Motor neuron (in vitro differentiated cells): ENCODE results near the gene CFAP45. TPM values are rescaled to one million over a fixed set of nuclear protein-coding genes. Genes with fewer than 3 reads are reported as not detected.
A peak's percentile ranks its signal among the peaks of the same experiment; 100 is the strongest.

Experiments used
- ATAC-seq, 8 experiments: fragments of 200-7000 bp; cut with Tn5 transposase; replicated peaks in 6 of 8; 2 replicates each; pipeline ENCODE4 v1.8.0; 2021; ENCODE audit warnings: mild to moderate bottlenecking in 8 of 8, moderate library complexity in 8 of 8
- H3K27ac ChIP-seq, 2 donors: fragments of 250-450 bp; sonication (Bioruptor Pico); 2 replicates each; pipeline ENCODE4 v1.9.0; 2021; ENCODE audit warnings: antibody characterized with exemption in 2 of 2, mild to moderate bottlenecking in 2 of 2, moderate library complexity in 1 of 2
- H3K4me1 ChIP-seq, 2 donors: fragments of 250-450 bp; sonication (Bioruptor Pico); replicated peaks in 1 of 2; 2 replicates each; pipeline ENCODE4 v1.6.1; 2021; ENCODE audit warnings: antibody characterized with exemption in 2 of 2, mild to moderate bottlenecking in 2 of 2, moderate library complexity in 1 of 2
- H3K4me3 ChIP-seq, 5 donors: fragments of 250-450 bp; sonication (Bioruptor Pico); 2 replicates each; pipeline ENCODE4 v1.9.0; 2021; ENCODE audit warnings: antibody characterized with exemption in 5 of 5, mild to moderate bottlenecking in 5 of 5, moderate library complexity in 4 of 5
- WGBS, 10 experiments: fragments of 450-650 bp; shearing (Covaris generic); methylation state at CpG; one replicate each; pipeline ENCODE4 v1.0.0; 2022; 5-methylcytosine and 5-hydroxymethylcytosine counted together
- in situ Hi-C, 9 experiments: fragments of 400-800 bp; cut with MboI; loops; one replicate each; pipeline ENCODE4 v1.15.0; 2021; ENCODE audit warnings: low sequenced_read_pairs in 9 of 9, low pct_unique_long_range_greater_than_20kb in 2 of 9; ENCODE audit not compliant: unreplicated experiment in 9 of 9
- total RNA-seq, 8 experiments: library from RNA; unstranded; fragments of 300-600 nt; gene quantifications; 2 replicates each; pipeline versions ENCODE4 v1.2.3 to v1.2.4, GENCODE V29; 2022

The CFAP45 gene
- total RNA-seq, 8 experiments from 2014 or later = 0.50 to 30.7 (median 1.2) TPM

GRCh38 chr1:159891275-159892157, 8.4 kb downstream of the CFAP45 start:
- in situ Hi-C loops = loop anchor here in 4 of 9 experiments (10.0 to 25.0 kb wide), 3 partner anchors 87 to 104 kb away; partner anchors contain the start of genes DUSP23 (in 2 of the 4) and FCRL6 (in 1 of the 4)
- Histone ChIP-seq H3K4me3 (no peak overlapping the region), H3K27ac (no peak overlapping the region), H3K4me1 (no peaks in the 10 kb centered on the region)
- 24 to 100% (median 54%) methylated on average over 1 to 7 of the region's 7 CpGs for WGBS, 10 experiments
- ATAC-seq = peak; percentile 91 to 100 (median 96)

- no peak overlapping the region for H3K27ac ChIP-seq
- WGBS, 10 experiments = 72 to 100% (median 93%) methylated on average over 1 to 8 of the region's 8 CpGs
These were observed 9.6 kb downstream of the CFAP45 start for GRCh38 chr1:159890390-159890789.

GRCh38 chr1:159889821-159890252, 10.1 kb downstream of the CFAP45 start:
- Histone ChIP-seq H3K4me1 (no peaks in the 10 kb centered on the region), H3K27ac (no peak overlapping the region), H3K4me3 (no peak overlapping the region)
- in situ Hi-C loops = loop anchor here in 4 of 9 experiments (10.0 to 25.0 kb wide), 3 partner anchors 85 to 103 kb away; partner anchors contain the start of genes DUSP23 (in 2 of the 4) and FCRL6 (in 1 of the 4)
- WGBS, 10 experiments = 0 to 88% (median 53%) methylated on average over 1 to 2 of the region's 2 CpGs; no CpG with 5 or more reads in 1 of the 10 experiments
- peak in 7 of 8 experiments; percentile 37 to 89 (median 51) for ATAC-seq

More at GRCh38 chr1:159890390-159890789, 9.6 kb downstream of the CFAP45 start:
- no peak for ATAC-seq
- no peak overlapping the region for H3K4me3 ChIP-seq
- H3K4me1 ChIP-seq = no peaks in the 10 kb centered on the region
- in situ Hi-C loops = loop anchor here in 4 of 9 experiments (10.0 to 25.0 kb wide), 3 partner anchors 86 to 103 kb away; partner anchors contain the start of genes DUSP23 (in 2 of the 4) and FCRL6 (in 1 of the 4)

GRCh38 chr1:159889202-159889601, 10.8 kb downstream of the CFAP45 start:
- Histone ChIP-seq H3K4me3 (no peak overlapping the region), H3K4me1 (no peaks in the 10 kb centered on the region), H3K27ac (no peak overlapping the region)
- ATAC-seq = no peak
- WGBS, 10 experiments = 67 to 100% (median 90%) methylated on average over 1 to 3 of the region's 4 CpGs; no CpG with 5 or more reads in 1 of the 10 experiments
- in situ Hi-C loops = loop anchor here in 2 of 9 experiments (25.0 kb wide), 1 partner anchor 102 kb away; the partner anchor contains the start of gene DUSP23 (in 2 of the 2)

GRCh38 chr1:159884296-159884695, 15.7 kb downstream of the CFAP45 start:
- Histone ChIP-seq H3K27ac (no peak overlapping the region), H3K4me1 (no peaks in the 10 kb centered on the region), H3K4me3 (no peak overlapping the region)
- in situ Hi-C loops = loop anchor here in 2 of 9 experiments (25.0 kb wide), 1 partner anchor 97 kb away; the partner anchor contains the start of gene DUSP23 (in 2 of the 2)
- ATAC-seq = no peak
- WGBS, 10 experiments = 40 to 100% (median 68%) methylated on average over 1 to 8 of the region's 8 CpGs; no CpG with 5 or more reads in 1 of the 10 experiments

- no peak overlapping the region for H3K4me3 ChIP-seq
- ATAC-seq = no peak
- no peaks in the 10 kb centered on the region for H3K4me1 ChIP-seq
- WGBS, 10 experiments = 23 to 100% (median 78%) methylated on average over 1 to 4 of the region's 4 CpGs
- in situ Hi-C loops = loop anchor here in 2 of 9 experiments (25.0 kb wide), 1 partner anchor 96 kb away; the partner anchor contains the start of gene DUSP23 (in 2 of the 2)
- no peak overlapping the region for H3K27ac ChIP-seq
These were observed 16.8 kb downstream of the CFAP45 start for GRCh38 chr1:159883134-159883533.

- WGBS, 10 experiments = 82 to 100% (median 93%) methylated on average over 2 of the region's 2 CpGs; no CpG with 5 or more reads in 2 of the 10 experiments
- Histone ChIP-seq H3K4me3 (no peak overlapping the region), H3K27ac (no peak overlapping the region), H3K4me1 (no peaks in the 10 kb centered on the region)
- in situ Hi-C loops = loop anchor here in 2 of 9 experiments (25.0 kb wide), 1 partner anchor 95 kb away; the partner anchor contains the start of gene DUSP23 (in 2 of the 2)
- peak in 3 of 8 experiments; percentile 56 to 83 (median 83) for ATAC-seq
These were observed 17.5 kb downstream of the CFAP45 start for GRCh38 chr1:159882527-159882862.

- Histone ChIP-seq H3K4me3 (no peak overlapping the region), H3K27ac (no peak overlapping the region), H3K4me1 (no peaks in the 10 kb centered on the region)
- 29 to 72% (median 50%) methylated on average over 1 to 6 of the region's 6 CpGs for WGBS, 10 experiments
- peak; percentile 64 to 99 (median 82) for ATAC-seq
- in situ Hi-C loops = loop anchor here in 2 of 9 experiments (25.0 kb wide), 1 partner anchor 95 kb away; the partner anchor contains the start of gene DUSP23 (in 2 of the 2)
These were observed 18.1 kb downstream of the CFAP45 start for GRCh38 chr1:159881622-159882526.

GRCh38 chr1:159880430-159880829, 19.5 kb downstream of the CFAP45 start:
- in situ Hi-C loops = loop anchor here in 2 of 9 experiments (25.0 kb wide), 1 partner anchor 93 kb away; the partner anchor contains the start of gene DUSP23 (in 2 of the 2)
- WGBS, 10 experiments = 44 to 100% (median 80%) methylated on average over 1 to 3 of the region's 3 CpGs; no CpG with 5 or more reads in 1 of the 10 experiments

GRCh38 chr1:159879977-159880376, 20.0 kb downstream of the CFAP45 start:
- Histone ChIP-seq H3K27ac (no peak overlapping the region), H3K4me1 (no peaks in the 10 kb centered on the region), H3K4me3 (no peak overlapping the region)
- in situ Hi-C loops = loop anchor here in 2 of 9 experiments (25.0 kb wide), 1 partner anchor 93 kb away; the partner anchor contains the start of gene DUSP23 (in 2 of the 2)
- peak in 2 of 8 experiments; percentile 31 to 53 for ATAC-seq
- WGBS, 10 experiments = 42 to 100% (median 91%) methylated on average over 2 to 4 of the region's 4 CpGs; no CpG with 5 or more reads in 2 of the 10 experiments

More at GRCh38 chr1:159880430-159880829, 19.5 kb downstream of the CFAP45 start:
- Histone ChIP-seq H3K27ac (no peak overlapping the region), H3K4me1 (no peaks in the 10 kb centered on the region), H3K4me3 (no peak overlapping the region)
- ATAC-seq = peak in 1 of 8 experiments; percentile 8

GRCh38 chr1:159879136-159879535, 20.8 kb downstream of the CFAP45 start:
- Histone ChIP-seq H3K27ac (no peak overlapping the region), H3K4me1 (no peaks in the 10 kb centered on the region), H3K4me3 (no peak overlapping the region)
- 38 to 100% (median 72%) methylated on average over 1 to 3 of the region's 3 CpGs; no CpG with 5 or more reads in 1 of the 10 experiments for WGBS, 10 experiments
- in situ Hi-C loops = loop anchor here in 2 of 9 experiments (25.0 kb wide), 1 partner anchor 92 kb away; the partner anchor contains the start of gene DUSP23 (in 2 of the 2)
- no peak for ATAC-seq
